GM13977 (cell line): ENCODE data around the gene CACNA1C.
"Not testable (repeated sequence)": the region's sequence is repeated elsewhere in the genome, so short reads cannot be mapped to it uniquely, and the experiment has no call there.

Experiments
- DNase-seq: peaks from one replicate; pipeline ENCODE4 v3.0.0; 2012; ENCODE audit warnings: low spot score
- CTCF ChIP-seq: IDR thresholded peaks from 2 replicates; pipeline ENCODE4 v1.5.1; 2012; ENCODE audit warnings: mild to moderate bottlenecking, control low read depth; ENCODE audit not compliant: insufficient read depth; ENCODE audit errors: extremely low read depth, missing control alignments
- in situ Hi-C: fragments of 300-500 bp; cut with MboI; formaldehyde crosslinking; loops from one replicate; pipeline ENCODE4 v1.12.0; 2022; ENCODE audit warnings: low sequenced_read_pairs, low pct_unique_long_range_greater_than_20kb, mixed read lengths, inconsistent platforms; ENCODE audit not compliant: unreplicated experiment

CACNA1C gene

GRCh38 chr12:2101771-2102170 is 49.0 kb downstream of the CACNA1C start:
- no peak for DNase-seq
- in situ Hi-C loops: no loop called here
- no peak for TF ChIP-seq CTCF

GRCh38 chr12:2102736-2103135 is 49.9 kb downstream of the CACNA1C start:
- DNase-seq, in situ Hi-C loops: not testable (repeated sequence)

GRCh38 chr12:2105387-2105786 is 52.6 kb downstream of the CACNA1C start:
- not testable (repeated sequence) for DNase-seq

GRCh38 chr12:2108166-2108565 is 55.4 kb downstream of the CACNA1C start:
- TF ChIP-seq CTCF: no peak
- in situ Hi-C loops: no loop called here

More at GRCh38 chr12:2105387-2105786, 52.6 kb downstream of the CACNA1C start:
- in situ Hi-C loops: not testable (repeated sequence)

GRCh38 chr12:2108975-2109671 is 56.3 kb downstream of the CACNA1C start:
- no peak for TF ChIP-seq CTCF
- no peak for DNase-seq
- in situ Hi-C loops: no loop called here

More at GRCh38 chr12:2108166-2108565, 55.4 kb downstream of the CACNA1C start:
- DNase-seq: no peak

GRCh38 chr12:2110127-2110526 is 57.3 kb downstream of the CACNA1C start:
- no peak for DNase-seq
- in situ Hi-C loops: no loop called here
- TF ChIP-seq CTCF: no peak

GRCh38 chr12:2110849-2111566 is 58.2 kb downstream of the CACNA1C start:
- no peak for DNase-seq
- in situ Hi-C loops: no loop called here
- TF ChIP-seq CTCF: no peak

GRCh38 chr12:2111826-2112225 is 59.0 kb downstream of the CACNA1C start:
- TF ChIP-seq CTCF: no peak
- in situ Hi-C loops: no loop called here
- no peak for DNase-seq
